Measurements from ENCODE around the gene PRPS2.

Gene PRPS2

GRCh38 chrX:12817528-12817927 is 26.3 kb downstream of the PRPS2 start:
- no peak for DNase-seq

DNA sequence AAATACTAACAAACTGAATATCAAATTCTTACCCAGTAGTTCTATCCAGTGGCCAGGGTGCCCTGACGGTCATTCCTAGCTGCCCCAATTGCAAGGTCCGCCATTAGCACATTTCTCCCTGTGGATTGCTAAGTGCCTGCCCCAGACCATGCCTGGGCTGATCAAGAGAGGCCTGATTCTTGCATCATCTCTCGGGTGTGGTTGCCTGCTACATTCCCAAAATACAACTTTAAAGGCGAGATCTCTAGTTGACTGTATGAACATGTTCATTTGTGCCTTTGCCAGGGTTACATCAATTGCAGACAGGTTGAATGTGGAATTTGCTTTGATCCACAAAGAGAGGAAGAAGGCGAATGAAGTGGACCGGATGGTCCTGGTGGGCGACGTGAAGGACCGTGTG is 28.0 kb downstream of the PRPS2 start:
- no peak for DNase-seq

GRCh38 chrX:12820737-12821136 is 29.5 kb downstream of the PRPS2 start:
- DNase-seq, result no peak

- no peak for DNase-seq
Observed at GRCh38 chrX:12824944-12825343, 33.7 kb downstream of the PRPS2 start.

GRCh38 chrX:12825801-12826200 is 34.6 kb downstream of the PRPS2 start:
- no peak for DNase-seq

DNA sequence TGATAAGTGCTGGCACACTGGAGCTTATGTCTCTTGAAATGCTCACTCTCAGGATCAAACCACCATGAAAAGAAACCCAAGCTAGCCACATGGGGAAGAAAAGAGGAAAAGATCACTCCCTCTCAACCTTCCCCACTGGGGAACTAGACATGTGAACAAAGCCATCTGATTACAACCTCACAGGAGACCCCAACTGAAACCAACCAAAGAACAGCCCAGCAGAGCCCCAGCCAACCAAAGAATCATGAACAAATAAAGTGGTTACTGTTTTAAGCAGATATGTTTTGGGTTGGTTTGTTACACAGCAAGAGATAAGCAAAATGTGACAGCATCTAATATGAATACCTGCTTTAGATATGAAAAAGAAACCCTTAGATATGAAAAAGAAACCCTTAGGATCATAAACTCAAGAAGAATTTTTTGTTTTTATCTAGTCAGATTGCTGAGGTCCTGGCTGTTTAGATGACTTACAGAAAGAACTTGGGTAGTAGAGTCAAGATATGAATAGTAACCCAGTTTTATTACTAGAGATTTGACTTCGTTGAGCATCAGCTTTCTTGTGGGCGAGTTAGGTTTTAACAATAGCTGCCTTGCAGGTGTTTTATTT is 52.0 kb downstream of the PRPS2 start:
- no peak for DNase-seq

- DNase-seq, result no peak
Observed at GRCh38 chrX:12843668-12844279, 52.6 kb downstream of the PRPS2 start.

- no peak for DNase-seq
Observed at GRCh38 chrX:12844319-12844718, 53.1 kb downstream of the PRPS2 start.

DNA sequence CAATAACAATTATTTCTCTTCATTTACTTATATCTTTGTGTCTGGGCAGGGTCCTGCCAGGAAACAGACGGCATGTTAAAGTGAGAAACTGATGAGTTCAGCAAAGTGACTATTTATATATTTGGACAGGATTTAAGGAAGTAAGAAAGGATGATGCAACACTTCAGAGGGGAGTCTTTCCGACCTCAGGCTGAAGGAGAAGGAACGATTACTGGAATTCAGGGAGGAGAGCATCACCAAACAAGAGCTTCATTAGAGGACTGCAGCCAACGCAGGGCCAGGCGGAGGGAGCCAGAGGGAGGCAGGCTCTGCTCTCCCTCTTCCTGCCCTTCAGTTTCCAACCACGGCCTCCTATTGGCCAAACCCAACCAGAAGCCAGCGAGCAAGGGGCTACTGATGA is 74.1 kb downstream of the PRPS2 start:
- no peak for DNase-seq

GRCh38 chrX:12866451-12867377 is 75.5 kb downstream of the PRPS2 start, which contains the start of gene TLR7:
TLR7 (plus strand) TSS chrX:12867072; CDS start chrX:12867579, 507 bp downstream.
- DNase-seq, result no peak

DNA sequence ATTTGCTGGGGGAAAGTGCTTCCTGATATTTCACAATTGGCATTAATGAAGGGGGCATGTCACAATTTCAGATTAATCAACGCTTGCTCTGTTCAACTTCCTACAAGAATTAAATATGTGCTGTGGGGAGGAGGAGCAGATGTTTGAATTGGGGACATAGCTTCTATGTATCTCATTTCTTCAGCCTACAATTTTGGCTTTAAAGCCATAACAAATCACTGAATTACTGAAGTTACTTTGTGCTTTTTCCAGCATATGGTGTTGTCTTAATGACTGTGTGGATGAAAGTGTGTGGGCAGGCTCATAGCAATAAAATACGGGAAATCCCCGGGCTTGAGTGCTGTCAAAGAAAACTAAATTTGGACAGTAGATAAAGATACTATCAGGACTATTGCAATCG is 76.5 kb downstream of the PRPS2 start:
- DNase-seq, result no peak

GRCh38 chrX:12868747-12869146 is 77.5 kb downstream of the PRPS2 start:
- DNase-seq, result no peak

- DNase-seq, result no peak
Observed at GRCh38 chrX:12871257-12871656, 80.0 kb downstream of the PRPS2 start.

- DNase-seq, result no peak
Observed at GRCh38 chrX:12872741-12873140, 81.5 kb downstream of the PRPS2 start.
